Mucosa of descending colon (tissue), 3 donors: ENCODE data around the gene FER. TPM values are rescaled to one million over a fixed set of nuclear protein-coding genes. Genes with fewer than 3 reads are reported as not detected.

Experiments used
- ATAC-seq: fragments of 200-7000 bp; cut with Tn5 transposase; one replicate; pipeline ENCODE4 v1.9.1; 2020; ENCODE audit warnings: mild to moderate bottlenecking, moderate library complexity
- DNase-seq, 3 donors: peaks; one replicate each; pipeline ENCODE4 v3.0.0-alpha.2; 2020
- H3K36me3 ChIP-seq: fragments of 200-600 bp; one replicate; pipeline ENCODE4 v1.8.0; 2021; ENCODE audit warnings: low read depth, mild to moderate bottlenecking
- H3K4me1 ChIP-seq: fragments of 200-600 bp; one replicate; pipeline ENCODE4 v1.8.0; 2021; ENCODE audit warnings: low read depth, mild to moderate bottlenecking
- H3K4me3 ChIP-seq: fragments of 200-600 bp; one replicate; pipeline ENCODE4 v1.8.0; 2021; ENCODE audit warnings: mild to moderate bottlenecking
- H3K9me3 ChIP-seq: fragments of 200-600 bp; one replicate; pipeline ENCODE4 v1.8.0; 2021; ENCODE audit warnings: mild to moderate bottlenecking
- CTCF ChIP-seq: fragments of 200-600 bp; IDR thresholded peaks from one replicate; pipeline ENCODE4 v1.8.0; 2022; ENCODE audit warnings: antibody characterized with exemption, mild to moderate bottlenecking
- intact Hi-C, 2 donors: fragments of 100-400 bp; cut with DNase I in 1 of 2; cut with micrococcal nuclease in 1 of 2; formaldehyde crosslinking; loops; one replicate each; pipeline versions ENCODE4 v1.11.0 to v1.11.1; 2022; cut with DNase I, micrococcal nuclease
- total RNA-seq, 3 donors: library from RNA; stranded (reverse); fragmentation: NEBNext Ultra II Directional in 2 of 3; extraction: Animal tissue kit (Norgen Biotek cat#: 25700) in 2 of 3; gene quantifications; one replicate each; pipeline versions ENCODE4 v1.2.1 to v1.2.4, GENCODE V29; 2021 to 2023
- donor health status: DM: no; HTN: no; CAD: no; lungs with moderate emphysema.
- donor health status: DM: no; HTN: no; CAD: no.
- donor health status: DM: no; HTN: yes; CAD: no.

The FER gene
- total RNA-seq, 3 donors from 2014 or later: 12.8 to 44.0 (median 13.6) TPM

GRCh38 chr5:109231331-109231730 is 483.6 kb downstream of the FER start:
- no peak overlapping the region for H3K4me3 ChIP-seq
- DNase-seq (no peak), ATAC-seq (no peak)
- TF ChIP-seq CTCF: no peak
- peaks cover 3% of the 10 kb centered on the region for H3K9me3 ChIP-seq
- no peaks in the 10 kb centered on the region for H3K4me1 ChIP-seq
- intact Hi-C loops: no loop called here
- H3K36me3 ChIP-seq: no peaks in the 10 kb centered on the region

GRCh38 chr5:109234381-109234780 is 486.7 kb downstream of the FER start:
- ATAC-seq (no peak), DNase-seq (no peak)
- no peak for TF ChIP-seq CTCF

GRCh38 chr5:109239456-109239855 is 491.8 kb downstream of the FER start:
- no peak for TF ChIP-seq CTCF
- Histone ChIP-seq H3K4me1 (no peaks in the 10 kb centered on the region), H3K36me3 (no peaks in the 10 kb centered on the region), H3K9me3 (peaks cover 11% of the 10 kb centered on the region), H3K4me3 (no peak overlapping the region)
- no peak for DNase-seq
- no peak for ATAC-seq
- intact Hi-C loops: no loop called here

More at GRCh38 chr5:109234381-109234780, 486.7 kb downstream of the FER start:
- Histone ChIP-seq H3K36me3 (no peaks in the 10 kb centered on the region), H3K4me3 (no peak overlapping the region), H3K9me3 (peaks cover 11% of the 10 kb centered on the region), H3K4me1 (no peaks in the 10 kb centered on the region)
- intact Hi-C loops: no loop called here

- no peak for DNase-seq
- intact Hi-C loops: no loop called here
- ATAC-seq: no peak
- no peak overlapping the region for H3K4me3 ChIP-seq
- no peaks in the 10 kb centered on the region for H3K36me3 ChIP-seq
- no peak for TF ChIP-seq CTCF
- peaks cover 7% of the 10 kb centered on the region for H3K9me3 ChIP-seq
- no peaks in the 10 kb centered on the region for H3K4me1 ChIP-seq
These were observed 494.8 kb downstream of the FER start for GRCh38 chr5:109242518-109242917.

GRCh38 chr5:109246395-109246794 is 498.7 kb downstream of the FER start:
- TF ChIP-seq CTCF: no peak
- ATAC-seq: no peak
- H3K9me3 ChIP-seq: peaks cover 7% of the 10 kb centered on the region

More at GRCh38 chr5:109246395-109246794, 498.7 kb downstream of the FER start:
- no peaks in the 10 kb centered on the region for H3K36me3 ChIP-seq
- DNase-seq: no peak
- H3K4me3 ChIP-seq: no peak overlapping the region
- intact Hi-C loops: no loop called here
- no peaks in the 10 kb centered on the region for H3K4me1 ChIP-seq
